Activated CD4-positive, CD25-positive, alpha-beta regulatory T cell treated with anti-CD3 and anti-CD28 coated beads, Interleukin-2, amount 50 U/mL, for 24 hours (primary cell): ENCODE measurements around the gene CIITA.
A peak's percentile ranks its signal among the peaks of the same experiment; 100 is the strongest.

Source experiments
- ATAC-seq, 2 donors: fragments of 150-1000 bp; cut with Tn5 transposase; one replicate each; pipeline ENCODE4 v1.10.0; 2021; ENCODE audit warnings: mild to moderate bottlenecking in 1 of 2, moderate library complexity in 1 of 2

Gene CIITA

GRCh38 chr16:10880594-10881452, 3.8 kb downstream of the CIITA start:
- ATAC-seq, result no peak

- no peak for ATAC-seq
Observed at GRCh38 chr16:10881479-10882030, 4.6 kb downstream of the CIITA start.

GRCh38 chr16:10883004-10883403, 6.0 kb downstream of the CIITA start:
- ATAC-seq, result no peak

GRCh38 chr16:10885246-10885645, 8.2 kb downstream of the CIITA start:
- no peak for ATAC-seq

GRCh38 chr16:10888320-10888937, 11.4 kb downstream of the CIITA start:
- no peak for ATAC-seq

- ATAC-seq, result no peak
Observed at GRCh38 chr16:10889855-10890254, 12.9 kb downstream of the CIITA start.

- no peak for ATAC-seq
Observed at GRCh38 chr16:10892782-10893318, 15.8 kb downstream of the CIITA start.

- ATAC-seq, result no peak
Observed at GRCh38 chr16:10895053-10895946, 18.3 kb downstream of the CIITA start.

GRCh38 chr16:10896165-10896564, 19.2 kb downstream of the CIITA start:
- ATAC-seq, result no peak

GRCh38 chr16:10896723-10897122, 19.7 kb downstream of the CIITA start:
- no peak for ATAC-seq

- ATAC-seq, result no peak
Observed at GRCh38 chr16:10897134-10897533, 20.1 kb downstream of the CIITA start.

- no peak for ATAC-seq
Observed at GRCh38 chr16:10902999-10903398, 26.0 kb downstream of the CIITA start.

- no peak for ATAC-seq
Observed at GRCh38 chr16:10906482-10906881, 29.5 kb downstream of the CIITA start.

- ATAC-seq, result no peak
Observed at GRCh38 chr16:10906914-10907756, 30.1 kb downstream of the CIITA start.

- ATAC-seq, result no peak
Observed at GRCh38 chr16:10907757-10908045, 30.7 kb downstream of the CIITA start.

GRCh38 chr16:10911267-10911666, 34.3 kb downstream of the CIITA start:
- ATAC-seq, result no peak

GRCh38 chr16:10916534-10916933, 39.5 kb downstream of the CIITA start:
- ATAC-seq, result no peak

GRCh38 chr16:10918294-10919002, 41.4 kb downstream of the CIITA start:
- ATAC-seq, result peak; percentile 65 to 74

- ATAC-seq, result no peak
Observed at GRCh38 chr16:10919003-10919351, 42.0 kb downstream of the CIITA start.

- ATAC-seq, result no peak
Observed at GRCh38 chr16:10920726-10921427, 43.9 kb downstream of the CIITA start.
